Astrocyte (in vitro differentiated cells and primary cell): Measurements from ENCODE around the gene NEMP1.

Source experiments
- EZH2 ChIP-seq: IDR thresholded peaks from 2 replicates; pipeline ENCODE4 v1.6.1; 2012; ENCODE audit warnings: mild to moderate bottlenecking, low read length, inconsistent platforms; ENCODE audit not compliant: insufficient read depth
- TF ChIP-seq, protein P1 (sequence below): IDR thresholded peaks from 2 replicates; pipeline ENCODE4 v1.5.1; 2011; ENCODE audit warnings: low read depth, mild to moderate bottlenecking, inconsistent platforms, low read length, moderate library complexity; ENCODE audit not compliant: insufficient read depth

DNA sequence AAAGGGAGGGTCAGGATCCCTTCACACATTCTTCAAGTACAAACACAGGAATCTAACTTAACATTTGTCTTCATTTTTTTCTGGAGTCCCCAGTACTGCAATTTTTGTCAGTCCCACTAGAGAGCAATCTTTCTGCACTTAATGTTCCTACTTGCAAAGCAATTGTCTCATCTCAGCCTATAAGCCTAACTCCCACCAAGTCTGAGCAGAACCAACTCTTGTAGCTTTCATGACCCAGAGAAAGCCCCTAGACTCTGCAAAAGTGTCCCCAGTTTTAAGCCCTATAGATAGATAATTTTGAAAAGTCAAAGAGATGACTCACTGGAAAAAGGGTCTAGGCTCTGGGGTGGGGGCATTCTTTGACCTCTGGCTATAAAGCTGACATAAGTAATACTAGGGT lies 70.4 kb downstream of the NEMP1 start:
- TF ChIP-seq, protein P1, sequence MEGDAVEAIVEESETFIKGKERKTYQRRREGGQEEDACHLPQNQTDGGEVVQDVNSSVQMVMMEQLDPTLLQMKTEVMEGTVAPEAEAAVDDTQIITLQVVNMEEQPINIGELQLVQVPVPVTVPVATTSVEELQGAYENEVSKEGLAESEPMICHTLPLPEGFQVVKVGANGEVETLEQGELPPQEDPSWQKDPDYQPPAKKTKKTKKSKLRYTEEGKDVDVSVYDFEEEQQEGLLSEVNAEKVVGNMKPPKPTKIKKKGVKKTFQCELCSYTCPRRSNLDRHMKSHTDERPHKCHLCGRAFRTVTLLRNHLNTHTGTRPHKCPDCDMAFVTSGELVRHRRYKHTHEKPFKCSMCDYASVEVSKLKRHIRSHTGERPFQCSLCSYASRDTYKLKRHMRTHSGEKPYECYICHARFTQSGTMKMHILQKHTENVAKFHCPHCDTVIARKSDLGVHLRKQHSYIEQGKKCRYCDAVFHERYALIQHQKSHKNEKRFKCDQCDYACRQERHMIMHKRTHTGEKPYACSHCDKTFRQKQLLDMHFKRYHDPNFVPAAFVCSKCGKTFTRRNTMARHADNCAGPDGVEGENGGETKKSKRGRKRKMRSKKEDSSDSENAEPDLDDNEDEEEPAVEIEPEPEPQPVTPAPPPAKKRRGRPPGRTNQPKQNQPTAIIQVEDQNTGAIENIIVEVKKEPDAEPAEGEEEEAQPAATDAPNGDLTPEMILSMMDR: peak; percentile 80
- TF ChIP-seq EZH2: no peak
